NCI-H69 (cell line): Measurements from ENCODE around the gene ARHGAP27.
"Not testable (repeated sequence)": the region's sequence is repeated elsewhere in the genome, so short reads cannot be mapped to it uniquely, and the experiment has no call there.

Experiments used
- DNase-seq: peaks from one replicate; lab custom pipeline; 2025; lab: John Stamatoyannopoulos, UW

Gene ARHGAP27

GRCh38 chr17:45446872-45447625, 14.4 kb upstream of the ARHGAP27 start:
- DNase-seq, result not testable (repeated sequence)

DNA sequence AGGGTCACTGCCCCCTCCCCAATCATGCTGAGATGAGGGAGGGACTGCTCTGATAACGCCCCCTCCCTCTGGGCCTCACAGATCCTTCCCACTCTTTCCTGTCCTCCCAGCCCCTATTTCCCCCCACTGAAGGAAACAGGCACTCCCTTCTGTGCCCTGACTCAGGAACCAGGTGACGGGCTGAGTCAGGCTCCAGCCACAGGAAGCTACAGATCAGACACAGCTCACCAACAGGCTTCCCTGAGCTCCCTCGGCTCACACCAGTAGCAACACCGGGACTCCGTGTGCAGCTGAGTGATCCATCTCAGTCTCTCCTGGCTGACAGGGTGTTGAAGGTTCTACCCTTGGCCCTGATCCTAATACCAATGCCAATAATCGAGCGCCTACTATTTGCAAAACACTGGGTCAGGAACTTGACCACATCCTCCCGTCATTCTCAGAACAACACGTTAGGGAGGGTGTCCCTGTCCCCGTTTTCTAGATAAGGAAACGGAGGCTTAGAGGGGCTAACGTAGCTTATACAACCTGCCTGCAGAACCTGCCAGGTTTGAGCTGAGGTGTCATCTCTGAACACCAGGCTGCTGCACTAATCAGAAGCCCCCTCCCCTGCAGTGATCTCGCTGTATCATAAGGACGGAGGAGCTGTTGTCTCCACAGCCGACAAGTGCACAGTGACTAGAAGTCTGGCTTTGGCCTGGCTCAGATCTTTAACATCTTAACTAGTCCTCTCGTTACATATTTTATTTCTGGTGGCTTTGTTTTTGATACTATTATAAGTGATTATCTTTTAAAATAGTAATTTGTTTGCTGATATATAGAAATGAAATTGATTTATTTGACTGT, 13.5 kb upstream of the ARHGAP27 start:
- not testable (repeated sequence) for DNase-seq

DNA sequence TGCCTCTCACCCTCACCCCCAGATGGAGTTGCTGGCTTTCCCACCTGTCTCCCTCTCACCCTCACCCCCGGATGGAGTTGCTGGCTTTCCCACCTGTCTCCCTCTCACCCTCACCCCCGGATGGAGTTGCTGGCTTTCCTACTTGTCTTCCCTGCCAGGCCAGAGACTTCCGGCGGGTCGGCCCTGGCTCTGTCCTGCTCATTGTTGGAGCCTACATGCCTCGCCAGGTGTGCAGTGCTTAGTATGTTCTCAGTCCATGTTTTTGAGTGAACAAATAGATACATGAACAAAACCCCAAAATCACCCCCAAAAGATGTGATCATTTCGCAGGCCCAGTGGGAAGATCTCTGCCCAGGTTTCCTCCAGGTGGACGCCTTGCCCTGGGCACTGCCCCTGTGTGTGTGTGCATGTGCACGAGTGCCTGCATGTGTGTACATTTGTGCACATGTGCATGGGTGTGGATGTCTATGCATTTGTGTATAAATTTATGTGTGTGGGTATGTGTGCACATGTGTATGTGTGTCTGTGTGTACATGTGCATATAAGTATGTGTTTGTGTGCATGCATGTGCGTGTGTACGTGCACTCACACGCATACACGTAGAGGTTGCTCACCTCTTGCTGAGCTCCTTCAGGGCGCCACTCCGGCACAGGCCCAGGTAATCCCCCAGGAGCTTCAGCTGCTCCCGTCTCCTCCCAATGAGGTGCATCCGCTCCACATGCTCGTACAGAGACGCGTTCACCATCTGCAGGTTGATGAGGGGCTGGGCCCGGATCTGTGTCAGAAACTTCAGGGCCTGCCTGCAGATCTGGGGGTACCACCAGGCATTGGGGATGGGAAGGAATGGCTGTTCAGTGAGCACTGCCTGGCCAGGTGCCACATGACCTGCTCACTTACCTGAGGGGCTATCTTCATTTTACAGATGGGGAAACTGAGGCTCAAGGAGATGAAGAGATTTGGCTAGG, 12.5 kb upstream of the ARHGAP27 start:
- not testable (repeated sequence) for DNase-seq

DNA sequence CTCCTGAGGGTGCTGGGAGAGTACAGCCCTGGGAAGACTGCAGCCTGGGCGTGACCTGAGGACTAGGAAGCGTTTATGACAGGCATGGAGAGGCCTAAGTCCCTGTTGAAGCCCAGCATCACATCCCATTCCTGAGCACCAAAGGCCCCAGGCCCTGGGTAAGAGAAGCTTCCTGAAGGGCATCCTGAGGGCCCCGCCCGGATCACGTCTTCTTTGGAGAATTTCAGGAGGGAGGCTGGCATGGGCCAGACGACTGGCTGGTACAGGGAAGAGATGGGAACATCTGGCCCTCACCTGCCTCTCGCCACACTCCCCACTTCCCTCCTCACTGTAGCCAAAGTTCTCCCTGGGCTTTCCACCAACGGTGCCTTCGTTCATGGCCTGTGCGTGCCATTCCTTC, 11.6 kb upstream of the ARHGAP27 start:
- DNase-seq, result not testable (repeated sequence)

DNA sequence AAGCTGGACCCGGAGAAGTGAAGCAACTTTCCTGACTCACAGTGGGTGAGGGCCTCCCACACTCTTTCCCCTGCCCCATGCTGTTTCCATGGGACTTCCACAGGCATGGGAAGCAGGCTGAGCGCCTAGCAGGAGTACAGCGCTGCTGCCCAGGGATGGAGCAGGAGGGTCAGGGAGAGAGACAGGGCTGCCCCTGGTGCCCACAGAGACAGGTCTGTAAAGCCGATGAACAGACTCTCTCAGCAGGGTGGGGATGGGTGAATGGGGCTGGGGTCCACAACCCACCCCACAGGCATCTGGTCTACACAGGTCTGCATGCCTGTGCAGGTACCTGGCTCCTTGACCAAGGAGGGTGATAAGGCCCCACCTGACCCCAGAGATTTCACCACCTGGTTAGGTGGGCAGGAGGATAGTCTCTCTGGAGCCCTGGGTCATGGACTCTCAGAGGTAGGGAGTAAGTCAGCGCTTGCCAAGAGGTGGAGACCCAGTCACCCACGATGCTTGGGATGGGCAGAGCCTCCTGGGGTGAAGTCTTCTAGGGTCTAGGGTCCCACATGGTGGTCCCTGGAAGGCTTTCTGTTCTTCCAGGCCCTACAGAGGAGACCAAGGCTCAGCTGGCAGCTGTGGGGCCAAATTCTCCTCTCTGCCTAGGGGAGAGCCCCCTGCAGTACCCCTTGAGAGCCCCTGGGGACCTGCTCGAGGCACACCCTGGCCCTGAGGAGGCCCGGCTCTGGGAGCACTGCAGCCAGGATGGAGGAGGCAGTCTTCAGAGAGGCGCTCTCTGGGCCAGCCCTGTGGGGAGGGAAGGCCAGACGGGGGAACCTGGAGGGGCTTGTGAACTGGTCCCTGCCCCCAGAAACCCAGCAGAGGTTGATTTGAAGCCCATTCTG, 10.9 kb upstream of the ARHGAP27 start:
- not testable (repeated sequence) for DNase-seq

DNA sequence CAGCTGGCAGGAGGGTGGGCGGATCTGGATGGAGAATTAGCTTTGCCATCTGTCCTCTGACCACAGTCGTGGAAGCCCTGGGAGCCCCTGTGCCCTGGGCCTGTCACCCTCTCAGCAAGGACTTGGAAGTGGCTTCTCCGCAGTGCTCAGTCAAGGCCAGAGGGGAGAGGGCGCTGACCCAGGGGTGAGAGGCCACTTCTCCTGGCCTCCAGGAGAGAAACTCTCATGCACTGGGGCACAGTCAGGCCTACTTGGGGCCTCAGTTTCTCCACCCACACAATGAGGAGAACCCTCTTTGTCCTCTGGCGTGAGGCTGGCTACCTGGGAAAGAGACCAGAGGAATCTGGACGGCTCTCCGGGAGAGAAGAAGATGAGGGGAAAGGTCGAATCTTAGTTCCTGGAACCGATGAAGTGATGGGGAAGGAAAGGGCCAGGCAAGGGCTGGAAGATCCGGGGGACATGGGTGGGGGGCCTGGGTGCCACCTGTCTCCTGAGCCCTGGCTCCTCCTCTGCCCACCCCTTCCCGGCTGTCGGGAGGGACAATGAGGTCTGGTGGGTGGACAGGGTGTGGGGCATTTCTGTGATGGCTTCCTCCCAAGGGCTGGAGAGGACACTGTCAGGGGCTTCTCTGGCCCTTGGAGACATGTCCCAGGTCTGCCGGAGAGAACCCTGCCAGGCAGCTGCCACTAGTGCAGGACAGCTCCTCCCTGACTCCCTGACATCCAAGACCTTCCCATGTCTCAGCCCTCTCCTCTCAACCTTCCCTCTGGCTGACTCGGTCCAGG, 9.0 kb upstream of the ARHGAP27 start:
- no peak for DNase-seq

- DNase-seq, result not testable (repeated sequence)
These were observed 8.3 kb upstream of the ARHGAP27 start for GRCh38 chr17:45440839-45441515.

DNA sequence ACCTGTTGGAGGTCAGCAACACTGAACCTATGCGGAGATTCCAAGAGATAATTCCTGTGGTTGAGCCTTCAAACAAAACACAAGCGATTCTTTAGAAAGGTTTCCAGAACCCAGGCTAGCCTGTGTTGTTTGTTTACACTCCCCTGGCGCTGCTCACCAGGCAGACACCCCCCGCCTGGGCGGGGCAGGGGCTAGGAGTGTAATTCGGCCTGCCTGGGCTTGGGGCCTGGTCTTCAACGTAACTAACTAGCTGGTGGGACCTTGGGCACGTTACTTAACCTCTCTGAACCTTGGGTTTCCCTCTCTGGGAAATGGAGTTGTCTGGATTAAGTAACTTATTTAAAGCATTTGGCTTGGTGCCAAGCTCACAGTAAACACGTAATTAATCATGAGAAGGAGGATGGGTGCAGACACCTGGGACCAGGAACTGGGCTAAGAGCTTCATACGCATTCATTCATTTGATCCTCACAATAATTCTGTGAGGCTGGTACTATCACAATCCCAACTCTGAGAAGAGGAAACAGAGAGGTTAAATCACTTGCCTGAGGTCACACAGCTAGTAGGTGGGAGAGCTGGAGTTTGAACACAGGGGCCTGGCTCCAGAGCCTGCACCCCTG, 7.6 kb upstream of the ARHGAP27 start:
- peak; percentile 82 for DNase-seq

DNA sequence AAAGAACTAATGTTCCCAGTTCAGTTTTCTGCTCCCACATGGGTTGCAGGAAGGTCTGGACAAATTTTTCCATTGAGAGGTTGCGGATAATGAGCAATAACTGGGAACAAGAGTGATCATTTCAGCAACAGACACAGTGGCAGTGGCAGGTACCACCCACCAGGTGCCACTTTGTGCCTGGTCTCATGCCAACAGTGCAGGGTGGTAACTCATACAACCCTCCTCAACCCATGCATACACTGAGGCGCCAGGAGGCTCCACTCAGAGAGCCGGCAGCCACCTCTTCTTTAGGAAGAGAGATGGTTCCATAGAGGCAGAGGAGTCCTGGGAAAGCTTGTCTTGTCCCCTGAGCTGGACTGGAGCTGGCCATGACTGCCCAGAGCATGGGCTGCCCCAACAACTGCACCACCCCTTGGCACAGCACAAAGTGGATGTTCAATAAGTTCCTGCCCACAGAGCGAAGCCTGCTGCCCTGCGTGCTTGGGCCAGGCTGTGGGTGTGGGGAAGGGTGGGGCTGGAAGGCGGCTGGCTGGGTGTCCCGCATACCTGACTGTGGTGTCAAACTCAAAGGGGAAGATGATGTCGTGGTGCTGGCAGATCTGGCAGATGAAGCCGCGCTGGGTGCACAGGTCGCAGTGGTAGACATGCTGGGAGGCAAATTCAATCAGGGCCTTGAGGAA, 6.4 kb upstream of the ARHGAP27 start:
- peak; percentile 17 for DNase-seq

DNA sequence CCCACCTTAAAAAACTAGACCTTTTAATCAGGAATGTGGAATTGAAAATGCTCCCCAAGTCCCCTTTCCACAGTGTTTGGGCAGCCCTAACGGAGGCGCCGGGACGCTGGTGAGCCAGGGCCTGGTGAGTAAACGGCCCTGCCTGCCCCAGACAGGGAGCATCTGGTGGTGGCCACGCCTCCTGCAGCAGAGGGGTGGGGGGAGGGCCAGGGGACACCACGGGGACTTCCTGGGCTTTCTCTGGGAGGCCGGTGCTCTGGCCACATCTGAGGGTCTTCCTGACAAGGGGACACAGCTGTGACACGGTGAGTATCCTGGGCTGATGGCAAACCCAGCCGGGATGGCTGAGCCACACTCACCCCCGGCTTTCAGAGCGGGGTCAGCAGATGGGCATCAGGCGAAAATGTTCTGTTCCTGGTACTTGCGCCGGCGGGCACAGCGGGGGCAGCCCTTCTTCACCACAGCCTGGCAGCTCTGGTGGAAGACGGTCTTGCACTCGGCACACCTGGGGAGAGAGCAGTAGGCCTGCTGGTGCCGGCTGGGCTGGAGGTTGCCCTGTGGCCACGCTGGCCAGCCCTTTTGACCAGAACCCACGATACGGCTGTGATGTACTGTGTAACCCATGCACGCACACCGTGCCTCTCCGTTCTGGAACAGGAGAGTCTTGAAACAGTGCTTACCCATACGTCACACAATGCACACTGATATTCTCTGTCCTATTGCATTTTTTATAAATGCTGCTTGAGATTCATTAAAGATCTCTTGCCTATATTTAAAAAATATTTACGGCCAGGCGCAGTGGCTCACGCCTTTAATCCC, 5.0 kb upstream of the ARHGAP27 start:
- DNase-seq, result no peak

GRCh38 chr17:45436625-45437464, 4.2 kb upstream of the ARHGAP27 start:
- no peak for DNase-seq

DNA sequence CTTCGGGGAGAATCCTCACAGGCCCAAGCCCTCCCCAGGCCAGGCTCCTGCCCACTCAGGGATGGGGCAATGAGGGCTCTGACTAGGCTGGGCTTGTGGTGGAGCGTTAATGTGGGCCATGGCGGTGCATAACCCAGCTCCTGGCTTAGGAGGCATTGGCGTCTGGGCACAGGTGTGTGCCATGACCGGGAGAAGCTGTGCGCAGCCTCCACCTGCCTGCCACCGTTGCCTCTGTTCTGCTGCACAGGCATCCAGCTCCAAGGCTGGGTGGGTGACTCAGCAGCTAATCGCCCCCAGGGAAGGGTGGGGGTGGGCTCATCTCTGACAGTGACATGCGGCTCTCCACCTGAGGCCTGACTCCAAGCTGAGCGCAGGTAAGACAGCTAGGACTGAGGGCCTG, 3.5 kb upstream of the ARHGAP27 start:
- DNase-seq, result no peak

DNA sequence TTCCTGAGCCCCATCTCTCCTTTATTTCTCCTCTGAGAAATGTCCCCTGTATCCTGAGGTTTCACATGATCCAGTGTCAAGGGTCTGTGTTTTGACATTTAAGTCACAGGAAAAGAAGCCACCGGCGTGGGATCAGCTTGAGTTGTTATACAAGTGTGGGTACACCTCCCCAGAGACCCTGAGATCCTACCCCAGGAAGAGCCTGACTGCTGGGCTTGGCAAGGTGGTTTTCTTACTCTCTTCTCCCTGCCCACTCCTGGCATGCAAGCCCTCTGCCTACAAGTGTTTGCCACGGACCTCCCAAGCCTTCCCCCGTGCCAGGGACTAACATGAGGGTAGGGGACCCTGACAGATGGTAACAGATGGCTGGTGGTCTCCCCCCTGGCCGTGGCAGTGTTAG, 2.8 kb upstream of the ARHGAP27 start:
- no peak for DNase-seq

DNA sequence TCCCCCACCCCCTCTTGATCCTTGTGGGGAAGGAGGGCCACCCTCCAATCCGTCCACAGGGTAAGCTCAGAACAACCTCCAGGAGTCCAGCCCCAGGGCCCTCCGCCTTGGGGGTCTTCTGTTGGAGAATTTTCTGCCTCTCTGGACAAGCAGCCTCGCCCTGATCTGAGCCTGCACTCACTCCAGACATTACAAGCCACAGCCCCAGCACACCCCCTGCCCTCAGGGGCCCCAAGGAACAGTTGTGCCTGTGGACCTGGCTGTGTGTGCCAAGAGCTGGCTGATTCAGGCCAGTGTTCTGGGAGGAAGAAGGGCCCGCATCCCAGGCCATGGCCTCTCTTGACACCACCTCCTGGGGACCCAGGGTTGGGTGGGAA, 477 bp upstream of the ARHGAP27 start:
- DNase-seq, result no peak

- peak; percentile 92 for DNase-seq
These were observed 902 bp downstream of the ARHGAP27 start for GRCh38 chr17:45431531-45432404.
